Transverse colon (tissue), 4 donors: ENCODE results near the gene CELA2B. TPM values are rescaled to one million over a fixed set of nuclear protein-coding genes. Genes with fewer than 3 reads are reported as not detected.
"Not testable (repeated sequence)": the region's sequence is repeated elsewhere in the genome, so short reads cannot be mapped to it uniquely, and the experiment has no call there.

Experiments used
- DNase-seq: peaks from one replicate; pipeline ENCODE4 v3.0.0-alpha.2; 2019
- H3K27ac ChIP-seq, 4 donors: fragments of 200-600 bp; sonication (generic); 2 replicates each; pipeline ENCODE4 v1.5.1; 2016 to 2018; ENCODE audit warnings: inconsistent platforms in 4 of 4
- H3K27me3 ChIP-seq: fragments of 200-600 bp; sonication (generic); 2 replicates; pipeline ENCODE4 v1.5.1; 2017; ENCODE audit warnings: inconsistent platforms
- H3K36me3 ChIP-seq, 4 donors: fragments of 200-600 bp; sonication (generic); 2 replicates each; pipeline ENCODE4 v1.5.1; 2017 to 2019; ENCODE audit warnings: inconsistent platforms in 4 of 4
- H3K4me1 ChIP-seq, 4 donors: fragments of 200-600 bp; sonication (generic); 2 replicates each; pipeline ENCODE4 v1.5.1; 2017 to 2020; ENCODE audit warnings: inconsistent platforms in 4 of 4
- H3K4me3 ChIP-seq, 4 donors: fragments of 200-600 bp; sonication (generic); 1 replicate in 1 of 4; 2 replicates in 3 of 4; pipeline versions ENCODE4 v1.5.1 to v1.6.1; 2017 to 2019; ENCODE audit warnings: inconsistent platforms in 4 of 4
- H3K9me3 ChIP-seq, 2 donors: fragments of 200-600 bp; sonication (generic); 2 replicates each; pipeline ENCODE4 v1.5.1; 2017 to 2019; ENCODE audit warnings: inconsistent platforms in 2 of 2
- CTCF ChIP-seq, 5 experiments: fragments of 200-600 bp in 3 of 5; fragments of 450-650 bp in 2 of 5; sonication (generic) in 3 of 5; IDR thresholded peaks; 1 replicate in 2 of 5; 2 replicates in 3 of 5; pipeline ENCODE4 v1.5.1; 2016 to 2017; ENCODE audit warnings: antibody characterized with exemption in 5 of 5, inconsistent platforms in 3 of 5, mild to moderate bottlenecking in 2 of 5, moderate library complexity in 1 of 5
- EP300 ChIP-seq: sonication (generic); formaldehyde crosslinking; IDR thresholded peaks from one replicate; pipeline ENCODE4 v1.6.1; 2017; ENCODE audit warnings: antibody characterized with exemption, low read depth
- POLR2A ChIP-seq: fragments of 450-650 bp; IDR thresholded peaks from one replicate; pipeline ENCODE4 v1.6.1; 2016; ENCODE audit warnings: antibody characterized with exemption, mild to moderate bottlenecking, moderate library complexity
- POLR2AphosphoS5 ChIP-seq, 3 donors: sonication (generic); formaldehyde crosslinking; IDR thresholded peaks; one replicate each; pipeline ENCODE4 v1.6.1; 2016; ENCODE audit warnings: antibody characterized with exemption in 3 of 3
- WGBS, 2 donors: methylation state at CpG; one replicate each; pipeline ENCODE4 v1.1.5; 2018; ENCODE audit warnings: low coverage in 1 of 2; 5-methylcytosine and 5-hydroxymethylcytosine counted together
- in situ Hi-C, 4 donors: fragments of 200-750 bp; cut with MboI; loops; one replicate each; pipeline versions ENCODE4 v1.15.0 to v1.15.1; 2017; ENCODE audit warnings: low sequenced_read_pairs in 3 of 4, low pct_ligation_motif_present in 1 of 4, low pct_unique_long_range_greater_than_20kb in 1 of 4
- intact Hi-C: fragments of 100-400 bp; cut with DNase I; formaldehyde crosslinking; loops from one replicate; pipeline ENCODE4 v1.15.1; 2023; ENCODE audit warnings: low total_unique reads
- total RNA-seq, 4 donors: library from RNA; depleted of rRNA; stranded (reverse); fragments of >200 nt; gene quantifications; one replicate each; pipeline ENCODE4 v1.1.0, GENCODE V29; 2016

CELA2B gene
- total RNA-seq, 4 donors from 2014 or later, result not detected

GRCh38 chr1:15483971-15484370 is 8.1 kb downstream of the CELA2B start:
- H3K27me3 ChIP-seq, result no peaks in the 10 kb centered on the region
- H3K4me1 ChIP-seq, result no peaks in the 10 kb centered on the region
- TF ChIP-seq POLR2A (no peak), CTCF (IDR thresholded peaks at IDR 0.05) (no peak), POLR2AphosphoS5 (IDR thresholded peaks at IDR 0.05) (no peak)
- in situ Hi-C loops (no loop called here), intact Hi-C loops (no loop called here)
- H3K9me3 ChIP-seq, result no peaks in the 10 kb centered on the region
- DNase-seq, result no peak
- no peaks in the 10 kb centered on the region for H3K36me3 ChIP-seq
- H3K4me3 ChIP-seq, result no peak overlapping the region
- H3K27ac ChIP-seq, result no peak overlapping the region
- 71 to 85% methylated on average over 1 to 2 of the region's 2 CpGs for WGBS, 2 donors

- H3K4me3 ChIP-seq, H3K36me3 ChIP-seq, H3K4me1 ChIP-seq, DNase-seq, intact Hi-C loops, in situ Hi-C loops, H3K9me3 ChIP-seq, H3K27ac ChIP-seq, H3K27me3 ChIP-seq: not testable (repeated sequence)
- 67 to 83% methylated on average over 1 to 6 of the region's 6 CpGs for WGBS, 2 donors
These were observed 8.5 kb downstream of the CELA2B start for GRCh38 chr1:15484443-15484842.

- intact Hi-C loops (loop anchor here (2.0 kb wide), 1 partner anchor 27 kb away; no protein-coding TSS in a partner anchor), in situ Hi-C loops (no loop called here)
- no peaks in the 10 kb centered on the region for H3K4me1 ChIP-seq
- TF ChIP-seq CTCF (IDR thresholded peaks at IDR 0.05), result no peak
- TF ChIP-seq POLR2AphosphoS5 (IDR thresholded peaks at IDR 0.05), result no peak
- no peak for TF ChIP-seq POLR2A
- no peak for TF ChIP-seq EP300
- WGBS, 2 donors, result 92% methylated on average over 6 of the region's 6 CpGs; no CpG with 5 or more reads in 1 of the 2 donors
- H3K36me3 ChIP-seq, result no peaks in the 10 kb centered on the region
- DNase-seq, result no peak
- H3K4me3 ChIP-seq, result no peak overlapping the region
- no peaks in the 10 kb centered on the region for H3K27me3 ChIP-seq
- H3K27ac ChIP-seq, result no peak overlapping the region
- no peaks in the 10 kb centered on the region for H3K9me3 ChIP-seq
These were observed 9.7 kb downstream of the CELA2B start for GRCh38 chr1:15485636-15486035.

GRCh38 chr1:15486844-15487610 is 11.1 kb downstream of the CELA2B start:
- H3K4me3 ChIP-seq, H3K27me3 ChIP-seq, H3K4me1 ChIP-seq, DNase-seq, H3K36me3 ChIP-seq, H3K27ac ChIP-seq, H3K9me3 ChIP-seq, in situ Hi-C loops: not testable (repeated sequence)
- 98% methylated on average over 17 of the region's 17 CpGs; no CpG with 5 or more reads in 1 of the 2 donors for WGBS, 2 donors
- intact Hi-C loops, result loop anchor here (2.0 kb wide), 1 partner anchor 26 kb away; no protein-coding TSS in a partner anchor

- no peak for DNase-seq
- Histone ChIP-seq H3K4me3 (no peak overlapping the region), H3K4me1 (no peaks in the 10 kb centered on the region), H3K27ac (no peak overlapping the region), H3K27me3 (no peaks in the 10 kb centered on the region), H3K9me3 (no peaks in the 10 kb centered on the region), H3K36me3 (peaks cover 0 to 10% (median 0%) of the 10 kb centered on the region in 4 donors)
- in situ Hi-C loops, result no loop called here
- WGBS, 2 donors, result 63 to 92% methylated on average over 1 to 3 of the region's 3 CpGs
- intact Hi-C loops, result no loop called here
- TF ChIP-seq POLR2AphosphoS5 (IDR thresholded peaks at IDR 0.05) (no peak), CTCF (IDR thresholded peaks at IDR 0.05) (no peak), EP300 (no peak), POLR2A (no peak)
These were observed 12.5 kb downstream of the CELA2B start for GRCh38 chr1:15488371-15488770.
